LNCaP clone FGC (cell line): Measurements from ENCODE around the gene ADAMTS2.

Source experiments
- DNase-seq: peaks from one replicate; pipeline ENCODE4 v3.0.0-alpha.2; 2011; ENCODE audit warnings: low read depth
- H3K4me3 ChIP-seq: 2 replicates; pipeline ENCODE4 v1.5.1; 2011; ENCODE audit warnings: mild to moderate bottlenecking, low read depth, low read length, control low read depth
- TF ChIP-seq, protein P1 (sequence below): IDR thresholded peaks from 2 replicates; pipeline ENCODE4 v1.5.1; 2012; ENCODE audit warnings: mild to moderate bottlenecking; ENCODE audit not compliant: control insufficient read depth, insufficient read depth; ENCODE audit errors: extremely low read depth

Gene ADAMTS2

DNA sequence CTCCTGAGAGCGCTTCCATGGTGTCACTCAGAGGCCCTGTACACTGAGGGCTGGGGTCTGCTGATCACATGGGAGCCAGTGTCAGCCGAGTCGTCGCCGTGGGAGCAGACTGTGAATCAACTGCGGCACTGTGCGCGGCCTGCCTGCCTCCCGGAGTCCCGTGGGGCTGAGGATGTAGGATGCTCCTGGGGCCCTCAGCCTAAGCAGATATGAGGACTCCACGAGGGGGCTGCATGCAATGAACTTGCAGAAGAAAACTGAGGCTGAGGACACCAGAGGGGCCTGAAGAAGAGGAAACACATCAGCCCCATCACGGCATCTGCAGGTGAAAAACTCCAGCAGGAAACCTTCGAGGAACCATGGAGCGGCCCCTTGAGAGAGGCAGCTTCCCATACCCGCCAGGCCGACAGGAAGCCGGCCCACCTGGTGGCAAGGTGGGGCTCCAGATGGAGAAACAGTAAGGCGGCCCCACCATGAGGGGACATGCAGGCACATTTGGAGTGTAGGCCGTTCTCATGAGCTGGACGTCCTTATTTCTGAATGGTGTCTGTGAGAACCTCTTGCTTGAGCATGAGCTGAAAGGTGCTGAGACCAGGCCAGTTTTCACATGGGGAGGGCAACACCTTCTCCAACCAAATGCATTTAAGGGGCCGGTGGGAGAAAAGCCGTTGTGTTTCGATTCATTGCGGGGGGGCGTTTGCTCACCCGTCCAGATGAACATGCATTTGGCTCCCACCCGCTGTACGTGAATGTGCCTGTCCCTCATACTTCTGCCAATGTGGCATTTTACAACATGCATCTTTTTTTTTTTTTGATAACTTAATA is 35.2 kb upstream of the ADAMTS2 start:
- TF ChIP-seq, protein P1, sequence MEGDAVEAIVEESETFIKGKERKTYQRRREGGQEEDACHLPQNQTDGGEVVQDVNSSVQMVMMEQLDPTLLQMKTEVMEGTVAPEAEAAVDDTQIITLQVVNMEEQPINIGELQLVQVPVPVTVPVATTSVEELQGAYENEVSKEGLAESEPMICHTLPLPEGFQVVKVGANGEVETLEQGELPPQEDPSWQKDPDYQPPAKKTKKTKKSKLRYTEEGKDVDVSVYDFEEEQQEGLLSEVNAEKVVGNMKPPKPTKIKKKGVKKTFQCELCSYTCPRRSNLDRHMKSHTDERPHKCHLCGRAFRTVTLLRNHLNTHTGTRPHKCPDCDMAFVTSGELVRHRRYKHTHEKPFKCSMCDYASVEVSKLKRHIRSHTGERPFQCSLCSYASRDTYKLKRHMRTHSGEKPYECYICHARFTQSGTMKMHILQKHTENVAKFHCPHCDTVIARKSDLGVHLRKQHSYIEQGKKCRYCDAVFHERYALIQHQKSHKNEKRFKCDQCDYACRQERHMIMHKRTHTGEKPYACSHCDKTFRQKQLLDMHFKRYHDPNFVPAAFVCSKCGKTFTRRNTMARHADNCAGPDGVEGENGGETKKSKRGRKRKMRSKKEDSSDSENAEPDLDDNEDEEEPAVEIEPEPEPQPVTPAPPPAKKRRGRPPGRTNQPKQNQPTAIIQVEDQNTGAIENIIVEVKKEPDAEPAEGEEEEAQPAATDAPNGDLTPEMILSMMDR: no peak
- DNase-seq: no peak
- no peak overlapping the region for H3K4me3 ChIP-seq

DNA sequence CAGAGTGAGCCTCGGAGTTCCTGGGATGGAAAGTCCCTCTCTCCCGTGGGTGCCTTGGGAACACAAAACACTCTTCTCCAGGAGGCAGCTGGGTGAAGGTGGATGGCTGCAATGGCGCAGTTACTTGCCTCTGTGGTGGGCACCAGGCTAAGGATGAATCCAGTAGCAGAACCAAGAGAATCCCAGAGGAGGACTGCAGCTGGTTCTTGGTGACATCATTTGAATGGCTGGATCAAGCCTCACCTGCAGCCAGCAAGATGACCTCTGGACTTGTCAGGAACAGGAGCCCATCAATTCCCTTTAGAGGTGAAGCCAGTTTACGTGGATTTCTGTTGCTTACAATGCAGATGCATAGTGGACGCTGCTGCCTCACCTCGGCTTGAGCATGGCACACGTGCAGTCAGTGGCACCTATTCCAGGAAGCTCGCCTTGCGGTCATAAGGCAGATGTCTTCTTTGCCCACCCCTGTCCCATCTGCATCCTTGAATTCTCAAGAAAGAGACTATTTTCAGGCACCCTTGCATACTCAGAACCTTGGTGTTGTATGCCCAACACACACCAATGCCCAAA is 34.1 kb upstream of the ADAMTS2 start:
- no peak overlapping the region for H3K4me3 ChIP-seq
- TF ChIP-seq, protein P1: no peak
- no peak for DNase-seq

DNA sequence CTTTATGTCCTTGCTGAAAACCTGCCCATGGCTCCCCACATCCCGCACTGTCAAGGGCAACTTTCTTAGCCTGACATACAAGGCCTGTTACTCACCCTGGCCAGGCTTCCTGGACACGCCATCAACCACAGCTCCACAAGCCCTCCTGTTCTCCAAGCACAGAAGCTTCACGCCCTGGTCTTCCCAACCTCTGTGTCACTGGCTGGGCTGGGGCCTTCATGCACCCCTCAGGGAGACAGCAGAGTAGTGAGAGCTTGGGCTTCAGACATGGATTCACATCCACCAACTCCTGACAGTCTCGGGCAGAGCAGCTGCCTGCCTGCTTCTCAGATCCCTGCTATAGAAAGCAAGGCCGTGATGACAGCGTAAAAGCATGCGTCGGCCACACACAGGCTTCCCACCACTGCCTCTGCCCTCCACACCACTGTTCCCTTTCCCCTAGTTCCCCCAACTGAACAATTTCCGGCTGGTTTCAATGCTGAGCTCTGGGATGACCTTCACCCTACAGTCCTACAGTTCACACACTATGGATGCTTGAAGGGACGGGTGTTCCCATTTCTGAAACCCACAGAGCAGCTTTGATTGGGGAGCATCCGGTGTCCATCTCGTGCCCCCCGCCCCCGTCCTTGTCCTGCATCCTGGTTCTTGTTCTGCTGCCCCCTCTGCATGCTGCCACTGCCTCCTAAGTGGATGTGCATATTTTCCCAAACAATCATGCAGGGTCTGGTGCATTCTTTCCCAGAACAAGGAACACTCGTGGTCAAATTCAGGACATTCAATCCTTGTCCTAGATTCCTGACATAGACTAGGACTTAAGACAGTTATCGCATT is 33.4 kb upstream of the ADAMTS2 start:
- H3K4me3 ChIP-seq: no peak overlapping the region
- no peak for DNase-seq
- TF ChIP-seq, protein P1: no peak

DNA sequence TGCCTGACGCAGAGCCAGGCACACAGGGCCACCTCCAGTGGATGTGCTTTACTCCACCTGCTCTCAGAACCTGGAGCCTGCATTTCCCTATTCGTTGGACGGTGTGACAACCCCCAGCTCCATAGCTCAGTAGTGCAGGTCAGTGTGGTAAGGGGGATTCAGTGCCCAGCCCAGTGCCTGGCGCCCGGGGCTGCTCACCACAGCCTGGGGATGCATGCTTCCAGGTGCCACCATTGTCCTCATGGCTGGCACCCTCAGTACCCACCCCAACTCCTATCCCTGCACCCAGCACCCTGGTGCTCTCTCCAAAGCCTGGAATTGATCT is 32.8 kb upstream of the ADAMTS2 start:
- TF ChIP-seq, protein P1: no peak
- no peak overlapping the region for H3K4me3 ChIP-seq
- no peak for DNase-seq

DNA sequence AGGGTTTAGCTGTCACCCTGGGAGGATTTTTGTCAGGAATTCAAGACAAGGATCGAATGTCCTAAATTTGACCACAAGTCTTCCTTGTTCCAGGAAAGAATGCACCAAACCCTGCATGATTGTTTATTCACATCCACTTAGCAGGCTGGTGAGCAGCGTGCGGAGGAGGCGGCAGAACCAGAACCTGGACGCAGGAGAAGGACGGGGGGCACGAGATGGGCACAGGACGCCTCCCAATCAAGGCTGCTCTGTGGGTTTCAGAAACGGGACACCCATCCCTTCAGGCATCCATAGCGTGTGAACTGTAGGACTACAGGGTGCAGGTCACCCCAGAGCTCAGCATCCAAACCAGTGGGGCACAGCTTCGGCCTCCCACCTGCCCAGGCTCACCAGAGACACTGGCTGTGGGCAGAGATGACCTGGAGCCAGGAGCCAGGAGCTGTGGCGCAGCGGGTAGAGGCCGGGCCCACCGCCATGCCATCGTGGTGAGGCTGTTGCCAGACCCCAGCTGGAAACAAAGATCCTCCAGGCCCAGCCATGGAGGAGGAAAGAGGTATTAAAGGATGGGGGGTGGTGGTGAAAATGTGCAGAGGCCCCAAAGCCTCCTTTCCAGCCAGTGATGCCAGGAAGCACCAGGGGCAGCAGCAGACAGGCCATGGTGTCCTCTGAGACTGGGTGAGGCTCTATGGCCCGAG is 32.3 kb upstream of the ADAMTS2 start:
- DNase-seq: no peak
- TF ChIP-seq, protein P1: no peak
- no peak overlapping the region for H3K4me3 ChIP-seq

DNA sequence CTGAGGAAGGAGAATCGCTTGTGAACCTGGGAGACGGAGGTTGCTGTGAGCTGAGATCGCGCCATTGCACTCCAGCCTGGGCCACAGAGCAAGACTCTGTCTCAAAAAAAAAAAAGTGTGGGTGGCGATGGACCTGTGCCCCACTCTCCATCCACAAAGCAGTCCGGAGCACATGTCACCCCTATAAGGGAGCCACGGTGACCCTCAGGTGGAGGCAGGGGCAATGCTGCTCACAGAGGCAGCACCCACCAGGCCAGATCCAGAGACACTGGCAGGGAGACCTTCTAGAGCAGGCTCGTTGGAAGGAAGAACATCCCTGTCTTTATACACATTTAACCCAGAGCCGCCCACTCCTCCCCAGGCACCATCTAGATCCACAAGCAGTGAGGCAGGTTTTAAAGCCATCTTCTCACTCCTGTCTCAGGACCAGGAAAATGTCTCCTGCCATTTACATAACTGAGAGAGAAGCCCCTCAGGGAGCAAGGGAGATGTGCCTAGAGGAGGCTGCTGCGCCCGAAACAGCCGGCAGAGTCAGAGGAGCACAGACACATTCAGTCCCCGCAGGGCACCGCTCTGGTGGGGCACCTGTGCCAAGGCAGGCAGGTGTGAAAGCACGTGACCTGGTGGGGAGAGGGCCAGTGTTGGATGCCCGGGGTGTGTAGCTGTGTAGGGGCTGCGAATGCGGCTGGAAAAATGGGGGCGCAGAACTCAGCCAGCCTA is 31.6 kb upstream of the ADAMTS2 start:
- H3K4me3 ChIP-seq: no peak overlapping the region
- TF ChIP-seq, protein P1: no peak
- no peak for DNase-seq
